GM12801 (cell line): ENCODE results near the gene L3MBTL4.

Experiments used
- TF ChIP-seq, protein P1 (sequence below): IDR thresholded peaks from one replicate; pipeline ENCODE4 v1.5.1; 2011; ENCODE audit warnings: control low read depth; ENCODE audit not compliant: insufficient read length; ENCODE audit errors: extremely low read depth

Gene L3MBTL4

GRCh38 chr18:6170604-6171003, 244.1 kb downstream of the L3MBTL4 start:
- TF ChIP-seq, protein P1, sequence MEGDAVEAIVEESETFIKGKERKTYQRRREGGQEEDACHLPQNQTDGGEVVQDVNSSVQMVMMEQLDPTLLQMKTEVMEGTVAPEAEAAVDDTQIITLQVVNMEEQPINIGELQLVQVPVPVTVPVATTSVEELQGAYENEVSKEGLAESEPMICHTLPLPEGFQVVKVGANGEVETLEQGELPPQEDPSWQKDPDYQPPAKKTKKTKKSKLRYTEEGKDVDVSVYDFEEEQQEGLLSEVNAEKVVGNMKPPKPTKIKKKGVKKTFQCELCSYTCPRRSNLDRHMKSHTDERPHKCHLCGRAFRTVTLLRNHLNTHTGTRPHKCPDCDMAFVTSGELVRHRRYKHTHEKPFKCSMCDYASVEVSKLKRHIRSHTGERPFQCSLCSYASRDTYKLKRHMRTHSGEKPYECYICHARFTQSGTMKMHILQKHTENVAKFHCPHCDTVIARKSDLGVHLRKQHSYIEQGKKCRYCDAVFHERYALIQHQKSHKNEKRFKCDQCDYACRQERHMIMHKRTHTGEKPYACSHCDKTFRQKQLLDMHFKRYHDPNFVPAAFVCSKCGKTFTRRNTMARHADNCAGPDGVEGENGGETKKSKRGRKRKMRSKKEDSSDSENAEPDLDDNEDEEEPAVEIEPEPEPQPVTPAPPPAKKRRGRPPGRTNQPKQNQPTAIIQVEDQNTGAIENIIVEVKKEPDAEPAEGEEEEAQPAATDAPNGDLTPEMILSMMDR = no peak

- TF ChIP-seq, protein P1 = no peak
These were observed 253.2 kb downstream of the L3MBTL4 start for GRCh38 chr18:6161549-6161948.

DNA sequence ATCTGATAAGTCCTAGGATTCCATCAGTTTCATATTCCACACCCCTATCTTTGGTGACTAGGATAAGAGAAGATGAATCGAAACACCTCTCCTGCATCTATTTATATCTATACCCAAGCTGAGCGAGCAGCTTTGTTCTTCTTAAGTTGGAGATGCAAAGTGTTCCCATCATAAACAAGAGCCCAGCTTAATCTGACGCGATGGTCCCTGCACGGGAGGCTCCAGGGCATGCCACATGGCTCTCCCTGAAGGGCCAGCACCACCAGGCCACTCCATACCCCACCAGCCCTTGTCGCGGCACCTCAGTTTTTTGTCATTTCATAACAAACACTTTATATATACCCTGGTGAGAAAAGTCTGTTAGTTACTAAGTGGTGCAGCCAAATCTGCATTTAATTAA, 255.3 kb downstream of the L3MBTL4 start:
- TF ChIP-seq, protein P1 = no peak

DNA sequence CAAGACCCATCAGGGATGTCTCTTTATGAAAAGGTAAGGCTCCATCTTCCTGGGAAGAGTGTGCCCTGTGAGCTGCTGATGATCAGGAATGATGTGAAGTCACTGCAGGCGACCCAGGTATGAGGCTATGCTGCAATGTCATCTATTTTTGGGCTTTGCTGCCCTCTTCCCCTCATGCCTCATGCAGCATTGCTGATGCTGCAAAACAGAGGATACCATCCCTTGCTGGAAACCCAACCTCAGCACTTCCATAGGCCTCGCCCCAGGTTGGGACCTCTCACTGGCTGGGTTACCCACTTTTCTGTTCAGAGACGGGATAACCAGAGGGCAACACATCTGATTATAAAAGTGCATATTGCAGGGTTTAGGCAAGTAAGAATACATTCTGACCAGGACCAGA, 255.8 kb downstream of the L3MBTL4 start:
- TF ChIP-seq, protein P1 = no peak

DNA sequence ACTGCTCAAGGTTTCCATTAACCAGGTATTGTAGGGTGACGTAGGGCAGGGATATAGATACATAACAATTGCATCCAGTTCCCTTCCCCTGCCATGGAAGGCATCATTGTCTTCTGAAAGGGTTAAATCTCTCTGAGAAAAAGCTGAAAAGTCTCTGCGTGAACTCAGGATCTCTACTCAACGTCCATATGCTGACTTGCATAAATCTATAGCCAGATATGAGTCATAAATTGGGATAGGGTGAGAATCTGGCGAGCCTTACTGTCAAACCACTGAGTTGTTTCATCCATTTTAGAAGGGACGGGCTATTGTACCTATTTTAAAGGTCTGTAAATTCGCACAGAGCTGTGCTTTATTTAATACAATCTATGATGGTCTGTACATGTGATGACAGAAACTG, 258.3 kb downstream of the L3MBTL4 start:
- TF ChIP-seq, protein P1 = no peak

DNA sequence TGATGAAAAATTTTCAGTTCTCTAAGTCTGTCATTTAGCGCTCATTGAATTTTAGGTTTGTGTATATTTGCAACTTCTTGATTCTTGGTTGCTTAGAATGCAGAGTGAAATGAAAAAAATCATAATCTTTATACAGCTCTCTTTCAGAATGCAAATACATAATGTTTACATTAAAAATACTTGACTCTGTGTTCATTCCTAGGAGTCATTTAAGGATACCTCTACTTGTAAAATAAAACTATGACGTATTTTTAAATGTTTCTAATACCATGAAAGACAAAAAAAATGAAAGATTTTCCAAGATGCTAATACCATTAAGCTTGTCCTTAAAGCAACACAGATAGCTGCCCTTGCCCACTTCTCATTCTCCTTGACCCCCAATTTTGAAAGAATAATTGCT, 259.0 kb downstream of the L3MBTL4 start:
- TF ChIP-seq, protein P1 = no peak

DNA sequence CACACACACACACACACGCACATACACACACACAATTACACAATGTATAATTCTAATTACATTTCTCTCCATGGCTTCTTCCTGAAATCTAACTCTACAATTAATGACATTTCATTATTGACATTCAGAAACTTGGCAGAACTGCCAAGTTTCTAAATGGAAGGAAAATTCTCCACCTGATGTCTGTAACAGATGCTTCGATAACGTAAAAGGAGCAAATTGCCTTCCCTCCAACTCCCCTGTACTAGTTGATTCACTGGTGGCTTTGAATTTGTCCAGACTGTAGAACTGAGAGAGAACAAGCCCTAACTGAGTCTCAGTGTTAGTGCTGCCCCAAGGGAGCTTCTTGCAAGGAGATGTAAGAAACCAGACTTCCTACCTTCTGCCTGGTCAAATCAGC, 264.3 kb downstream of the L3MBTL4 start:
- TF ChIP-seq, protein P1 = no peak

DNA sequence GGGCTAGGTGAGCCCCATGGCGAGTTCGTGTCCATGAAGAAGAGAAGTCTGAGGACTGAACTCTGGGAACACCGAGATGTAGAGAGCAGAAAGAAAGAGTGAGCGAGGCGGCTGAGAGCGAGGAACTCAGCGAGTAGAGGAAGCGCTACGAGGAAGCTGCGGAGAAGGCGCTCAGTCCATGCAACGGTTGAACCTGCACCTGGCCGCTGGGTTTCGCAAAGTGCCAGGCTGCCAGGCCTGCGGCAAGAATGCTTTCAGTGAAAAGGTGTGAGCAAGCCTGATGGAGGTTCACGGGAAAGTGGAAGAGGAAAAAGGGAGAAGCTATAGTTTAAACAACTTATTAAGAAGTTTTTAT, 268.4 kb downstream of the L3MBTL4 start:
- TF ChIP-seq, protein P1 = no peak
